Endodermal cell (in vitro differentiated cells): ENCODE measurements around the gene LAMC2. TPM values are rescaled to one million over a fixed set of nuclear protein-coding genes. Genes with fewer than 3 reads are reported as not detected.

Experiments
- DNase-seq: peaks from one replicate; pipeline ENCODE4 v3.0.0-alpha.2; 2017
- H3K27ac ChIP-seq: 2 replicates; pipeline ENCODE4 v1.5.1; 2013; ENCODE audit warnings: mild to moderate bottlenecking, low read depth, low read length, moderate library complexity
- H3K27me3 ChIP-seq: 2 replicates; pipeline ENCODE4 v1.6.1; 2013; ENCODE audit warnings: mild to moderate bottlenecking, low read length, moderate library complexity; ENCODE audit not compliant: insufficient read depth, control insufficient read depth, poor library complexity, severe bottlenecking
- H3K36me3 ChIP-seq: 2 replicates; pipeline ENCODE4 v1.7.0; 2013; ENCODE audit warnings: mild to moderate bottlenecking, low read length, moderate library complexity; ENCODE audit not compliant: control insufficient read depth, insufficient read depth
- H3K4me1 ChIP-seq: one replicate; pipeline ENCODE4 v1.7.0; 2013; ENCODE audit warnings: low read length; ENCODE audit not compliant: control insufficient read depth, insufficient read depth
- H3K4me3 ChIP-seq: 2 replicates; pipeline ENCODE4 v1.5.1; 2013; ENCODE audit warnings: mild to moderate bottlenecking, low read length, moderate library complexity
- H3K9ac ChIP-seq: 2 replicates; pipeline ENCODE4 v1.6.1; 2013; ENCODE audit warnings: mild to moderate bottlenecking, low read length, moderate library complexity; ENCODE audit not compliant: poor library complexity, severe bottlenecking; ENCODE audit errors: extremely low read depth
- H3K9me3 ChIP-seq: 2 replicates; pipeline ENCODE4 v1.6.1; 2013; ENCODE audit warnings: mild to moderate bottlenecking, low read length, moderate library complexity; ENCODE audit not compliant: control insufficient read depth
- H3K27ac Mint-ChIP-seq: 2 replicates; pipeline ENCODE4 v1.8.0; 2020; ENCODE audit warnings: mixed read lengths
- H3K27me3 Mint-ChIP-seq: 2 replicates; pipeline ENCODE4 v1.8.0; 2021; ENCODE audit warnings: mild to moderate bottlenecking, mixed read lengths; ENCODE audit not compliant: insufficient read depth
- H3K36me3 Mint-ChIP-seq: 2 replicates; pipeline ENCODE4 v1.8.0; 2020; ENCODE audit warnings: low read depth, mixed read lengths
- H3K4me1 Mint-ChIP-seq: 2 replicates; pipeline ENCODE4 v1.8.0; 2020; ENCODE audit warnings: mixed read lengths
- H3K4me3 Mint-ChIP-seq: 2 replicates; pipeline ENCODE4 v1.8.0; 2020; ENCODE audit warnings: mild to moderate bottlenecking, moderate library complexity, mixed read lengths
- H3K9me3 Mint-ChIP-seq: 2 replicates; pipeline ENCODE4 v1.8.0; 2020; ENCODE audit warnings: mild to moderate bottlenecking, mixed read lengths
- CTCF ChIP-seq: fragments of 200-600 bp; sonication (generic); conservative IDR thresholded peaks from 2 replicates; pipeline ENCODE4 v1.5.0; 2021; ENCODE audit warnings: antibody characterized with exemption, mild to moderate bottlenecking
- WGBS, 2 experiments: methylation state at CpG; one replicate each; pipeline versions ENCODE4 v1.1.5 to v1.1.7; 2013; ENCODE audit warnings: missing lambda C conversion rate in 2 of 2, mixed read lengths in 1 of 2; ENCODE audit not compliant: insufficient coverage in 1 of 2, insufficient read length in 1 of 2; 5-methylcytosine and 5-hydroxymethylcytosine counted together
- total RNA-seq, 2 donors: library from RNA; stranded (reverse); fragmentation: NEBNext Ultra II Directional in 1 of 2; extraction: Animal tissue kit (Norgen Biotek cat#: 25700) in 1 of 2; gene quantifications; 2 replicates in 1 of 2; 3 replicates in 1 of 2; pipeline ENCODE4 v1.2.1, GENCODE V29; 2021

Gene LAMC2
- total RNA-seq, 2 donors from 2014 or later: 2.8 to 4.8 TPM

GRCh38 chr1:183275322-183275721, 89.3 kb downstream of the LAMC2 start:
- Mint-ChIP-seq H3K27me3 (peaks cover 10% of the 10 kb centered on the region), H3K4me3 (no peak overlapping the region), H3K9me3 (no peaks in the 10 kb centered on the region), H3K36me3 (no peaks in the 10 kb centered on the region), H3K4me1 (peaks cover 34% of the 10 kb centered on the region), H3K27ac (no peak overlapping the region)
- Histone ChIP-seq H3K36me3 (no peaks in the 10 kb centered on the region), H3K27ac (no peak overlapping the region), H3K27me3 (peaks cover 21% of the 10 kb centered on the region), H3K9ac (no peak overlapping the region), H3K4me1 (peaks cover 20% of the 10 kb centered on the region), H3K9me3 (no peaks in the 10 kb centered on the region), H3K4me3 (no peak overlapping the region)
- no peak for TF ChIP-seq CTCF
- WGBS, 2 experiments: 78 to 90% methylated on average over 1 to 3 of the region's 3 CpGs
- DNase-seq: peak; percentile 37

- Mint-ChIP-seq H3K9me3 (no peaks in the 10 kb centered on the region), H3K27ac (no peak overlapping the region), H3K36me3 (no peaks in the 10 kb centered on the region), H3K4me1 (peaks cover 25% of the 10 kb centered on the region), H3K4me3 (no peak overlapping the region), H3K27me3 (peaks cover 7% of the 10 kb centered on the region)
- peak; percentile 48 for DNase-seq
- TF ChIP-seq CTCF: no peak
- Histone ChIP-seq H3K4me3 (no peak overlapping the region), H3K36me3 (no peaks in the 10 kb centered on the region), H3K9me3 (no peaks in the 10 kb centered on the region), H3K27ac (no peak overlapping the region), H3K27me3 (peaks cover 17% of the 10 kb centered on the region), H3K4me1 (peaks cover 20% of the 10 kb centered on the region), H3K9ac (no peak overlapping the region)
- WGBS, 2 experiments: 92 to 94% methylated on average over 7 to 9 of the region's 9 CpGs
These were observed 90.5 kb downstream of the LAMC2 start for GRCh38 chr1:183276386-183277080.

- Mint-ChIP-seq H3K4me3 (no peak overlapping the region), H3K27ac (peak overlapping the region; percentile 50), H3K9me3 (no peaks in the 10 kb centered on the region), H3K36me3 (no peaks in the 10 kb centered on the region), H3K4me1 (peaks cover 31% of the 10 kb centered on the region), H3K27me3 (peaks cover 6% of the 10 kb centered on the region)
- Histone ChIP-seq H3K27ac (no peak overlapping the region), H3K36me3 (no peaks in the 10 kb centered on the region), H3K9me3 (no peaks in the 10 kb centered on the region), H3K4me3 (peak overlapping the region; percentile 27), H3K27me3 (peaks cover 7% of the 10 kb centered on the region), H3K4me1 (peaks cover 23% of the 10 kb centered on the region), H3K9ac (no peak overlapping the region)
- DNase-seq: peak; percentile 74
- WGBS, 2 experiments: 64 to 69% methylated on average over 3 to 7 of the region's 7 CpGs
- TF ChIP-seq CTCF: no peak
These were observed 92.0 kb downstream of the LAMC2 start for GRCh38 chr1:183277821-183278738.
